HG03469 (cell line): ENCODE measurements around the gene PARM1.
A peak's percentile ranks its signal among the peaks of the same experiment; 100 is the strongest.

Source experiments
- ATAC-seq: cut with Tn5 transposase; IDR thresholded peaks from one replicate; pipeline ENCODE4 v1.9.1; 2021; ENCODE audit warnings: mild to moderate bottlenecking, moderate library complexity, moderate number of reproducible peaks; ENCODE audit not compliant: unreplicated experiment

Gene PARM1

DNA sequence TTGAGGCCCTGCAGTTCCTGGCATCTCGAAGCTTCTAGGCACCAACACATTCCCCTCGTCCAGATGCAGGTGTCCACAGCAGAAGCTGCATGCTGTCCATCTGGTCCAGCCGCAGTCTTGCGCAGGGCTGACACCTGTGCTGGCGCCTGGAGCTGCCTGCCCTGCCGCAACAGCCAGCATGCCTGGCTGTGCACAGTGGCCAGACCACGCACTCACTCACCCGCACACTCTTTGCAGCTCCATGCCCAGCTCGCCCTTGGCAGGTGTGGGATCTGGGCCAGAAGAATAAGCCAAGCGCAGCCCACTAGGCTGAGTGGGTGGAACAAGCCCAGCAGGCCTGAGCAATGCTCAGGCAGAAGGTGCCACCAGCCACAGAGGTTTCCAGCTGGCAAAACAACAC is 125.6 kb downstream of the PARM1 start:
- ATAC-seq: no peak

DNA sequence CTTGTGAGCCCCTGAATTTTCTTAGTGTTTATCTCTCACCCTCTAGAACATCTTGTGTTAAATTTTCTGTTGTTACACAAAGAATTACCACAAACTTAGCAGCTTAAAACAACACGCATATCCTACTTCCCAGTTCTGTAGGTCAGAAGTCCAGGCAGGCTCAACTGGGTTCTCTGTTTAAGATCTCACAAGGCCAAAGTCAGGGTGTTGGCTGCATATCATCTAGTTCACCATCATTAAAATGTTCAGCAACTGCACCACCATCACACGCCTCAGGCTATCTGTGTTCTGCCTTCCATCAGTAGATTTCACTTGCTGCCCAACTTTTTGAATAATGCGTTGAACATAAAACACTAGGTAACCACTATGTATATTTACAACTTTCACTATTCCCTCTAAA is 130.5 kb downstream of the PARM1 start:
- no peak for ATAC-seq

DNA sequence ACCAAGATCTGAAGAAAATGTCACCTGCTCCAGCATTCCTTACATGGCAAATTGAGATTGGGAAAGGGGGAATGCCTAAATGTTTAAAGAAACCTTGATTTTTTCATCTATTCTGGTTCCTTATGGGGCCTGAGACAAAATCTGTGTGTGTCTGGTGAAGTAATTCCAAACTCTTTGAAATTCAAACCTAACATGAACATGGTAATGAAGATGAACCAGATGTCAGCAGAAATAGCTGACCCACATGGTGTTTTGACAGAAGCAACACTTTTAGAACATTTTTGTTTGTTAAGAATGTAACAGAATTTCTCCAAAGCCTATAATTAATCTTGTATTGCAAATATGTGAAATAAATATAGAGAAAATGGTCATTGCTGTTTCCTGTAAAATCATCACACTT is 133.0 kb downstream of the PARM1 start:
- ATAC-seq: no peak

GRCh38 chr4:75069493-75070074 is 136.7 kb downstream of the PARM1 start:
- peak; percentile 68 for ATAC-seq

DNA sequence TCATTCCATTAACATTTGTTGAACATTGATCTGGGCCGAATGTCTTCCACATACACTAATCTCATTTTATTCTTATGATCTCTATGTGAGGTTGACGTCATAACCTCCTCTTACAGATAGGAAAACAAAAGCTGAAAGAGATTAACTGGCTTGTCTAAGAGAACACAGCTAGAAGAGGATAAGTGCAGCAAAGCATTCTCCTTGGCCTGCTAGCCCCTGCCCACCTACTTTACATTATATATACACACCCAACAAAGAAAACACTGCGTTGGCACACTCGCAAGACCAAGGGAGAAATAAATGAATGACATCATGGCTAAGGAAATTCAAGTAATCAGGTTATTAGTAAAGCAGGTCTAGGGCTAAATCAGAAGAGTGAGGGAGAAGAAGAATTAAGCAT is 138.4 kb downstream of the PARM1 start:
- no peak for ATAC-seq

- ATAC-seq: no peak
These were observed 148.0 kb downstream of the PARM1 start for GRCh38 chr4:75080888-75081287.

- ATAC-seq: no peak
These were observed 148.6 kb downstream of the PARM1 start for GRCh38 chr4:75081561-75081960.

DNA sequence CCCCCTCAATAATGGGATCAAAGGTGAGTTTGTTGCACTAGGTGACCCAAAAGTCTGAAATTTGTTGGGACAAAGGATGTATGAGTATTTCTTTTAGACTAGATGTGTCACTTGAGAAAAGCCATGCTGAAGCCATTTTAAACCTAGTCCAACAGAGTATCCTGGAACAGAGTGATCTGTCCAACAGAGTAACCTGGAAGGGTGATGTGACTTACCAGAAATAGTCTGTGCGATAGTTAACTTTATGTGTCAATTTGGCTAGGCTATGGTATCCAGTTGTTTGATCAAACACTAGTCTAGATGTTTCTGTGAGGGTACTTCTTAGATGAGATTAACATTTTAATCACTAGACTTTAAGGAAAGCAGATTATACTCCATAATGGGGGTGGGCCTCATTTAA is 154.5 kb downstream of the PARM1 start:
- ATAC-seq: no peak

DNA sequence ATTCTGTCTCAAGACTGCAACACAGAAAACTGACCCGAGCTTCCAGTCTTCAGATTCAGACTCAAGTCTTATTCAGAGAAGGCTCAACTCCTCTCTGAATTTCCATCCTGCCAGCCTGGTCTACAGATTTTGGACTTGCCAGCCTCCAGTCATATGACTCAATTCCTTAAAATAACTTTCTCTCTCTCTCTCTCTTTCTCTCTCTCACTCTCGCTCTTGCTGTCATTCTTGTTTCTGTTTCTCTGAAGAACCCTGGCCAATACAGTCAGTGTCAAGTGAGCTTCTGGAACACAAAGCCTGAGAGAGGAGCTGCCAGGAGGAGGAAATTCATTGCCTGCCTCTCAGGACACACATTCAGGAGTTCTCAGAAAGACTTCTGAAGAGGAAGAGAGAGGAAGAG is 154.9 kb downstream of the PARM1 start:
- ATAC-seq: no peak

DNA sequence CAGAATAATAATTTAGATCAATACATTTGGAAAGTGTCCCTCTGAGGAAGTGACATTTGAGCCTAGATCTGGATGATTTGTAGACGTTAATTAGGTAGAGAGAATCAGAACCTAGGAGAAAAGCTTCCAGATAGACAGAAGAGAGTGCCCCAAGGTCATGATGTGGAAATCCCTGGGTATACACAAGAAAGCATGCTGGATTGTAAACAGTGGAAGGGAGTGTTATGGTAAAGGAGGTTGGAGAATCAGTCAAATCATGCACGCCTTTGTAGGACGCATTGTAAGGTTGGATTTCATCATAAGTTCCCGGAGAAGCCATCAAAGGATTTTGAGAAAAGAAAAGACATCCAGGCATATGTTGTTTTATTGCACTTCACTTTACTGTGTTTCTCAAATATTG is 156.3 kb downstream of the PARM1 start:
- no peak for ATAC-seq

- ATAC-seq: peak; percentile 93
These were observed 166.4 kb downstream of the PARM1 start for GRCh38 chr4:75099321-75099720.
